ENCODE results near the gene FCSK. TPM values are rescaled to one million over a fixed set of nuclear protein-coding genes. Genes with fewer than 3 reads are reported as not detected.
"Not testable (repeated sequence)": the region's sequence is repeated elsewhere in the genome, so short reads cannot be mapped to it uniquely, and the experiment has no call there.

FCSK gene
- 1 to 10 TPM; 4.4 to 10.0 (median 6.4) TPM for polyA plus RNA-seq (ENCODE audit: insufficient read length in 10 of 10)
- long read RNA-seq, donor 1, result 0 reads
- long read RNA-seq, donor 2, result 0 reads
- long read RNA-seq, donor 3, result 0 reads
- long read RNA-seq, donor 4, result 0 reads
- long read RNA-seq, donor 5, result 0 reads
- long read RNA-seq, donor 6, result 0 reads
- long read RNA-seq, donor 7, result 0 reads
- long read RNA-seq, donor 8, result 0 reads
- long read RNA-seq, donor 9, result 0 reads

GRCh38 chr16:70454222-70455034 is at the start of gene FCSK:
FCSK (plus strand) TSS chr16:70454595; CDS start chr16:70463191, 8,596 bp downstream.
- DNase-seq, result peak; percentile 65 to 94 (median 75)

GRCh38 chr16:70406104-70406503 is 48.3 kb upstream of the FCSK start:
- not testable (repeated sequence) for DNase-seq

- DNase-seq, result no peak
Measured at GRCh38 chr16:70407811-70408274, 46.6 kb upstream of the FCSK start.

GRCh38 chr16:70410734-70411133 is 43.7 kb upstream of the FCSK start:
- no peak for DNase-seq

GRCh38 chr16:70412385-70412784 is 42.0 kb upstream of the FCSK start:
- DNase-seq, result no peak

- not testable (repeated sequence) for DNase-seq
Measured at GRCh38 chr16:70413572-70413971, 40.8 kb upstream of the FCSK start.

- no peak for DNase-seq
Measured at GRCh38 chr16:70416748-70417616, 37.4 kb upstream of the FCSK start.

GRCh38 chr16:70417661-70418060 is 36.7 kb upstream of the FCSK start:
- no peak for DNase-seq

- DNase-seq, result no peak
Measured at GRCh38 chr16:70418274-70418992, 36.0 kb upstream of the FCSK start.

- no peak for DNase-seq
Measured at GRCh38 chr16:70418993-70419318, 35.4 kb upstream of the FCSK start.

- DNase-seq, result no peak
Measured at GRCh38 chr16:70419384-70420327, 34.7 kb upstream of the FCSK start.

- DNase-seq, result no peak
Measured at GRCh38 chr16:70421014-70421413, 33.4 kb upstream of the FCSK start.

- no peak for DNase-seq
Measured at GRCh38 chr16:70421473-70422311, 32.7 kb upstream of the FCSK start.

GRCh38 chr16:70422543-70422942 is 31.9 kb upstream of the FCSK start:
- DNase-seq, result no peak

GRCh38 chr16:70427786-70428177 is 26.6 kb upstream of the FCSK start:
- DNase-seq, result no peak

- DNase-seq, result peak; percentile 92 to 94 (median 93)
Measured at GRCh38 chr16:70428178-70428998, 26.0 kb upstream of the FCSK start.

GRCh38 chr16:70429888-70430666 is 24.3 kb upstream of the FCSK start:
- DNase-seq, result no peak
